Lung (tissue), 12 donors: Measurements from ENCODE around the gene LRP3. TPM values are rescaled to one million over a fixed set of nuclear protein-coding genes. Genes with fewer than 3 reads are reported as not detected.

Experiments
- ATAC-seq: fragments of 200-7000 bp; cut with Tn5 transposase; one replicate; pipeline ENCODE4 v1.9.1; 2020; ENCODE audit warnings: moderate number of reproducible peaks; ENCODE audit not compliant: insufficient read depth, low FRiP score
- DNase-seq, 3 donors: peaks; one replicate each; pipeline ENCODE4 v3.0.0-alpha.2; 2013 to 2017
- H3K27ac ChIP-seq, 2 donors: one replicate each; pipeline ENCODE4 v1.5.1; 2013; ENCODE audit warnings: mild to moderate bottlenecking in 2 of 2, moderate library complexity in 2 of 2, control low read depth in 1 of 2, inconsistent platforms in 1 of 2, low read depth in 1 of 2, low read length in 1 of 2
- H3K27me3 ChIP-seq, 3 donors: one replicate each; pipeline ENCODE4 v1.5.1; 2013; ENCODE audit warnings: low read length in 2 of 3; ENCODE audit not compliant: control insufficient read depth in 3 of 3, insufficient read depth in 3 of 3
- H3K36me3 ChIP-seq, 4 donors: one replicate each; pipeline ENCODE4 v1.5.1; 2013; ENCODE audit warnings: low read length in 4 of 4, mild to moderate bottlenecking in 1 of 4, moderate library complexity in 1 of 4; ENCODE audit not compliant: control insufficient read depth in 4 of 4, insufficient read depth in 4 of 4
- H3K4me1 ChIP-seq, 5 donors: one replicate each; pipeline ENCODE4 v1.5.1; 2013; ENCODE audit warnings: low read length in 5 of 5, mild to moderate bottlenecking in 2 of 5, moderate library complexity in 1 of 5; ENCODE audit not compliant: control insufficient read depth in 5 of 5, insufficient read depth in 5 of 5
- H3K4me3 ChIP-seq: one replicate; pipeline ENCODE4 v1.5.1; 2013; ENCODE audit warnings: mild to moderate bottlenecking, control low read depth, moderate library complexity
- H3K9ac ChIP-seq, 2 donors: one replicate each; pipeline ENCODE4 v1.5.1; 2013; ENCODE audit warnings: low read length in 2 of 2, control low read depth in 1 of 2; ENCODE audit not compliant: insufficient read depth in 1 of 2
- H3K9me3 ChIP-seq, 4 donors: one replicate each; pipeline ENCODE4 v1.5.1; 2013; ENCODE audit warnings: low read length in 3 of 4, mild to moderate bottlenecking in 1 of 4, moderate library complexity in 1 of 4; ENCODE audit not compliant: control insufficient read depth in 4 of 4, insufficient read depth in 3 of 4
- WGBS, 2 donors: extraction: QIAGEN DNeasy Blood & Tissue Kit; methylation state at CpG; one replicate each; pipeline ENCODE4 v1.1.7; 2013; 5-methylcytosine and 5-hydroxymethylcytosine counted together
- polyA plus RNA-seq, 2 donors: library from polyadenylated mRNA; stranded (reverse); fragments of 200-250 nt; gene quantifications; one replicate each; pipeline ENCODE4 v1.2.1, GENCODE V29; 2013
- total RNA-seq, 2 donors: library from RNA; depleted of rRNA in 1 of 2; stranded (reverse); fragments of >200 nt in 1 of 2; gene quantifications; one replicate each; pipeline ENCODE4 v1.2.1, GENCODE V29; 2014 to 2021
- TF ChIP-seq, protein P1 (sequence below): IDR thresholded peaks from 2 replicates; pipeline ENCODE4 v1.5.1; 2012; ENCODE audit warnings: mild to moderate bottlenecking; ENCODE audit errors: control extremely low read depth, extremely low read depth
- donor health status: control.
- donor health status: control.
- donor health status: Bipolar disorder and iron deficiency.
- donor health status: healthy.
- donor health status: DM: yes; HTN: yes; CAD: no.

The LRP3 gene
- total and polyA plus RNA-seq, 4 donors, result 10.6 to 18.2 (median 14.6) TPM

DNA sequence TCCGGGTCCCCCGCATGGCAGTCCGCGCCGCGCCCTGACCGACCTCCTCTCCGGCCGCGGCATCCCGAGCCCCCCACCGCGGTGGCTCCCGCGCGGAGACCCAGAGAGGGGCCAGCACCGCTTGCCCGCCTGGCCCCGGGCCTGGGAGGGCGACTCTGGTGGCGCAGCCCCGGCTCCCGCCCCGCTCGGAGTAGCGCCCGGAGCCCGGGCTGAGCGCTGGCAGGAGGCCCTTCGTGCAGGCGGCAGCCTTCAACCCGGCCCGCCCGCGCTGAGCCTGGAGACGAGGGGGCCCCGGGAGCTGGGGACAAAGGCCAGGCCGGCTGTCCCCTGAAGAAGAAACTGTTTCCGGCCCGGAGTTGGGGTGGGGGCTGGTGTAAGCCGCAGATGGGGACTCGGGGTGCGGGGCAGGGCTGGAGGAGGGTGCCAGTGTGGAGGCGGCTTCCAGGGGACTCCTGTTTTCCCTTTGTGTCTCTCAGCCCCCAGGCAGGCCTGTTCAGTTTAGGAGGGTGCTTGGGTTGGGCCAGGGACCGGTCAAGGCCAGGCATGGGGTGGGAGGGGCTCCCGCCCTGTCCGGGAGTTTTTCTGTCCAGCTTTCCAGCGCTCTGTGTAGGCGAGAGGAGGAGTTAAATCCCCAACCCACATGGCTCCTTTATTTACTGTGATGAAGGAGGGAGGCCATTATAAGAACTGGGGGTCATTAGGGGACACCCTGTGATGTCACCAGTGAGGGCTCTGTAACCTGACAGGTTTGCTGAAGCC is 935 bp downstream of the LRP3 start:
- WGBS, 2 donors, result 3 to 5% methylated on average over 36 to 49 of the region's 49 CpGs

DNA sequence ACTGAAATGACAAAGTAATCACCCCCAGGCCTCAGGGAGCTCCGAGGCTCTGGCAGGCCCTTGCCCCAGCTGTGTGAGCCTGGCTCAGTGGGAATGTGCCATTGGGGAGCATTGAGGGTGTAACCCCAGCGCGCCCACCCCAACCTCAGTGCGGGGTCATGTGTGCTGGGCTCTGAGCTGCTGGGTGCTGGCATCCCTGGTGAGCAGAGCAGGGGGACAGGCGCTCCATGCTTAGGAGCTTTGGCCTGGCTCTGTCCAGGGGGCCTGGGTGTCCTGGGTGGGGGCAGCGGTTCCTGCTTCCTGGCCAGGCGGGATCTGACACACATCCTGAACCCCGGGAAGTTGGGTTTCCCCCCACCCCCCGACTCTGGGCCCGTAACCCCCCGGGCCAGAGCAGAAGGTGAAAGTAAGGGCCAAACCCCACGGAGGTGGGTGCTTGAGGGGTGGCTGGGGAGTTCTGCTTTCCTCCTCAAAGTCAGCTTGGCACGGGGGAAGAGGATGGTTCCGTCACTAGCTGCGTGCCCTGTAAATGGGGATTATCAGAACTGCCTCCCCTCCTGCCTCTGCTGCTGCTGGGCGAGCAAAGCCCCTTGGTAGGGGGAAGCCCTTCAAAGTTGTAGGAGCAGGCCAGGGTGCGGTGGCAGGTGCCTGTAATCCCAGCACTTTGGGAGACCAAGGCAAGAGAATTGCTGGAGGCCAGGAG is 1.7 kb downstream of the LRP3 start:
- no peak for DNase-seq
- Histone ChIP-seq H3K4me3 (no peak overlapping the region), H3K9ac (peak overlapping the region in 1 of 2 donors; percentile 51), H3K4me1 (peaks cover 0 to 10% (median 6%) of the 10 kb centered on the region in 5 donors), H3K9me3 (no peaks in the 10 kb centered on the region), H3K27me3 (no peaks in the 10 kb centered on the region), H3K36me3 (peaks cover 0 to 15% (median 4%) of the 10 kb centered on the region in 4 donors), H3K27ac (no peak overlapping the region)
- ATAC-seq, result no peak
- TF ChIP-seq, protein P1, sequence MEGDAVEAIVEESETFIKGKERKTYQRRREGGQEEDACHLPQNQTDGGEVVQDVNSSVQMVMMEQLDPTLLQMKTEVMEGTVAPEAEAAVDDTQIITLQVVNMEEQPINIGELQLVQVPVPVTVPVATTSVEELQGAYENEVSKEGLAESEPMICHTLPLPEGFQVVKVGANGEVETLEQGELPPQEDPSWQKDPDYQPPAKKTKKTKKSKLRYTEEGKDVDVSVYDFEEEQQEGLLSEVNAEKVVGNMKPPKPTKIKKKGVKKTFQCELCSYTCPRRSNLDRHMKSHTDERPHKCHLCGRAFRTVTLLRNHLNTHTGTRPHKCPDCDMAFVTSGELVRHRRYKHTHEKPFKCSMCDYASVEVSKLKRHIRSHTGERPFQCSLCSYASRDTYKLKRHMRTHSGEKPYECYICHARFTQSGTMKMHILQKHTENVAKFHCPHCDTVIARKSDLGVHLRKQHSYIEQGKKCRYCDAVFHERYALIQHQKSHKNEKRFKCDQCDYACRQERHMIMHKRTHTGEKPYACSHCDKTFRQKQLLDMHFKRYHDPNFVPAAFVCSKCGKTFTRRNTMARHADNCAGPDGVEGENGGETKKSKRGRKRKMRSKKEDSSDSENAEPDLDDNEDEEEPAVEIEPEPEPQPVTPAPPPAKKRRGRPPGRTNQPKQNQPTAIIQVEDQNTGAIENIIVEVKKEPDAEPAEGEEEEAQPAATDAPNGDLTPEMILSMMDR, result no peak
- WGBS, 2 donors, result 60 to 69% methylated on average over 17 of the region's 17 CpGs

More for the DNA sequence above, 935 bp downstream of the LRP3 start:
- DNase-seq (peak; percentile 35 to 57 (median 52)), ATAC-seq (peak; percentile 55)
- Histone ChIP-seq H3K36me3 (peaks cover 0 to 15% (median 4%) of the 10 kb centered on the region in 4 donors), H3K27me3 (no peaks in the 10 kb centered on the region), H3K9ac (peak overlapping the region; percentile 46 to 51), H3K9me3 (no peaks in the 10 kb centered on the region), H3K4me3 (peak overlapping the region; percentile 56), H3K27ac (no peak overlapping the region), H3K4me1 (peaks cover 0 to 10% (median 6%) of the 10 kb centered on the region in 5 donors)
- TF ChIP-seq, protein P1, result no peak

DNA sequence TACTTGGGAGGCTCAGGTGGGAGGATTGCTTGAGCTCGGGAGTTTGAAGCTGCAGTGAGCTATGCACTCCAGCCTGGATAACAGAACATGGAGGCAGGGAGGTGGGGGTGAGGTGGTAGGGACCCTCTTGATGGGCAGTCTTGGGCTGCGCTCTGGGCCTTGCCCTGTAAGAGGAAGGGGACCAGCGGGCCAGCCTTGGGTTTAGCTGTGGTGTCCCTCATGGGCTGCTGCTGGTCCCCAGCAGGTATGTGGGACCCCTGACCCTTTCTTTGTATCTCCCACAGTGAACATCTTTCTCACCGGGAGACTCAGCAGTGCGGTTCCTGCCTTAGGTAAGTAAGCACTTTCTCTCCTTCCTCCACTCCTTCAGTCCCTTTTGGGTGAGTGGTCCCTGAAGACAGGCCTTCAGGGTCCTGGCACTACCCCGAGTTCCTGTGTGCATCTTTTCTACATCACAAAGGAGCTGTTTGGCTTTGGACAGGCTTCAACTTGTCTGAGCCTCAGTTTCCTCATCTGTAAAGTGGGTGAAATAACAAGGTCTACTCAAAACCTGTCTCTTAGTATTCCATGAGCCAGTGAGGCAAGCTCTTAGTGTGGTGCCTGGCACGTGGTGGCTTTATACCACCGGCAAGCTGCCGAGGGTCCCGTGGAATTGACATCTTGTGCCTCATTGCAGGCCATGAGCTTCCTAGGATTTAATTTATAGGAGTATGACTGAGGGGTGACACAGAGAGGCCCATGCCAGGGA is 2.5 kb downstream of the LRP3 start:
- ATAC-seq (no peak), DNase-seq (no peak)
- Histone ChIP-seq H3K27me3 (no peaks in the 10 kb centered on the region), H3K9ac (no peak overlapping the region), H3K36me3 (peaks cover 0 to 15% (median 4%) of the 10 kb centered on the region in 4 donors), H3K4me1 (peaks cover 0 to 10% (median 6%) of the 10 kb centered on the region in 5 donors), H3K27ac (no peak overlapping the region), H3K9me3 (no peaks in the 10 kb centered on the region), H3K4me3 (no peak overlapping the region)
- 95 to 96% methylated on average over 10 of the region's 10 CpGs for whole genome bisulfite sequencing, 2 donors
- TF ChIP-seq, protein P1, result no peak
